ENCODE data around the gene MYO9B.
"Not testable (repeated sequence)": the region's sequence is repeated elsewhere in the genome, so short reads cannot be mapped to it uniquely, and the experiment has no call there.

- TF ChIP-seq CTCF, POLR2A (IDR thresholded peaks at IDR 0.05): not testable (repeated sequence)
Observed at GRCh38 chr19:17138052-17138846, 62.7 kb downstream of the MYO9B start.

Data from right lobe of liver (tissue), 4 donors.